Skin of body (tissue), 2 donors: ENCODE results near the gene TMEM201. TPM values are rescaled to one million over a fixed set of nuclear protein-coding genes. Genes with fewer than 3 reads are reported as not detected.
"Not testable (repeated sequence)": the region's sequence is repeated elsewhere in the genome, so short reads cannot be mapped to it uniquely, and the experiment has no call there.

ENCODE experiments used
- DNase-seq: peaks from one replicate; lab custom pipeline; 2025; lab: John Stamatoyannopoulos, UW
- total RNA-seq: library from RNA; depleted of rRNA; stranded (reverse); fragments of >200 nt; gene quantifications from one replicate; pipeline ENCODE4 v1.2.3, GENCODE V29; 2014

Gene TMEM201
- total RNA-seq, 1 donor from 2014 or later, result 4.1 TPM

DNA sequence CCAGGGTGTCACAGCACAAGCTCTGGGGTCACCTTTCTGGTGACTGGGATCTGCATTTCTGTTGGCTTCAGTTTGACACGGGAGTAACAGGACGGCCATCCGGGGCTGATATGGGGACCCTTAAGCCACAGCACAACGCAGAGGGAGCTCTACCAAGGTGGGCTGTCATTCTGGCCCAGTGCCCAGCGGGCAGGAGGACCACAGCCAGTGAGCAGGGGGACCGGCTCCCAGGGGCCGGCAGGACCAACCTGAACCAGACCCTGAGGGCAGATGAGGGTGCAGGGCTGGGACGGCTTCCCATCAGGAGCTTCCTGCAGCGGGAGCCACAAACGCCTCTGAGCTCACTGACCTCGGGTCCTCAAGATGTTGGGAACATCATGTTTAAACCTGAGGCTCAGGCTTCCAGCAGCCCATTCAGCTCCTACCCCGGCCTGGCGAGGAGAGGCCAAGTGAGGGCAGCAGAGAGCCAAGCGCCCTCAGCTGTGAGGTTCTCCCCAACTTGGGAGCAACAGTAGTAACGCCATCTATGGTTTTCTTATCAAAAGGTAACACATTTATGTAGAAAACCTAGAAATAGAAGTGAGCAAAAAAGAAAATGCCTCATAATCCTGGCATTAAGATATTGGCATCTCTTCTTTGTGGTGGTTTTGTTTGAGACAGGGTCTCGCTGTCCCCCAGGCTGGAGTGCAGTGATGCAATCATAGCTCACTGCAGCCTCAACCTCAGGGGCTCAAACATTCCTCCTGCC lies 26.8 kb downstream of the TMEM201 start:
- DNase-seq, result no peak

DNA sequence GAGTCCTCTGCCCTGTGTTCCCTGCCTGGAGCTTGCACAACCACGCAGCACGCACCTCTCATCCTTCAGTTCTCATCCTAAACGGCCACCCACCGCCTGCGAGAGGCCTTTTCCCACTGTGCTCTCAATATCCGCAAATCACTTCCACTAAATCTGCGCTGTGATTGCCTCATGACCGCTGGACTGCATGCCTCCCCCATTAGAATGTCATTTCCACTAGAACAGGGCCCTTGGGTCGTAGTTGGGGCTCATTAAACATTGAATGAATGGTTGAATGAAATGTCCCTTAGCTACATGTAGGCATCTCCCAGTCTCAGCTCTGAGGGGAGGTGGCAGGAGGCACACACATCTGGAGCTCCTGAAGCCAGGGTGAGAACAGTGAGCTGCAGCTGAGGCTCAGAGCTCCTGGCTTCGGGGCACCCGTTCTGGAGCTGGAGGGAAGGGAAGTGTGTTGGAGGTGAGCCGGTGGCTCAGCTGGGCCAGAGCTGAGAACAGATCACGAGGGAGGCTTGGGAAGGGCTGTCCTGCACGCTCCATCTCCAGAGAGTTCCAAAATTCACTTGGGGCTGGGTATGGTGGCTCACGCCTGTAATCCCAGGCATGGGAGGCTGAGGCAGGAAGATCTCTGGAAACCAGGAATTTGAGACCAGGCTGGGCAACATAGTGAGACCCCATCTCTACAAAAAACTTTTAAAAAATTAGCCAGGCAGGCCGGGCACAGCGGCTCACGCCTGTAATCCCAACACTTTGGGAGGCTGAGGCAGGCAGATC lies 30.4 kb downstream of the TMEM201 start:
- DNase-seq, result no peak

DNA sequence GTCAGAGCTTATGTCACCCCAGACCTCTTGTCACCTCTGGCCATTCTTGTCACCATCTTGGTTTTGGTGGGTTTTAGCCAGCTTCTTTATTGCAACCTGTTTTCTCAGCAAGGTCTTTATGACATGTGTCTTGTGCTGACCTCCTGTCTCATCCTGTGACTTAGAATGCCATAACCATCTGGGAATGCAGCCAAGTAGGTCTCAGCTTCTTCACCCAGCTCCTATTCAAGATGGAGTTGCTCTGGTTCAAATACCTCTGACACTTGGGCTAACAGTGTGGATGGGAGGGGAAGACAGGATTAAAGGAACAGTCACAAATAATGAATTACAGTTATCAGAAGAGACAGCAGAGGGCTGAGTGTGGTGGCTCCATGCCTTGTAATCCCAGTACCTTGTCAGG lies 32.3 kb downstream of the TMEM201 start:
- DNase-seq, result no peak

DNA sequence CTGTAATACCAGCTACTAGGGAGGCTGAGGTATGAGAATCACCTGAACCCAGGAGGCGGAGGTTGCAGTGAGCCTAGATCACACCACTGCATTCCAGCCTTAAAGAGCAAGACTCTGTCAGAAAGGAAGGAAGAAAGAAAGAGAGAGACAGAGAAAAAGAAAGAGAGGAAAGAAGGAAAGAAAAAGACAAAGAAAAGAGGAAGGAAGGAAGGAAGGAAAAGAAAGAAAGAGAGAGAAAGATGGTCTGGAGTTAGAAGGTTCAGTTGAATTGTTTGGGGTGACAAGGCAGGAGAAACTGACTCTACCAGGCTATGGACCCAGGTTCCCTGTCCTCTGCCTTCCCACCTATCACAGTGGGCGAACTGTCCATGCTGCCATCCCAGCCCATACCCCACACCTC lies 35.4 kb downstream of the TMEM201 start:
- DNase-seq, result no peak

DNA sequence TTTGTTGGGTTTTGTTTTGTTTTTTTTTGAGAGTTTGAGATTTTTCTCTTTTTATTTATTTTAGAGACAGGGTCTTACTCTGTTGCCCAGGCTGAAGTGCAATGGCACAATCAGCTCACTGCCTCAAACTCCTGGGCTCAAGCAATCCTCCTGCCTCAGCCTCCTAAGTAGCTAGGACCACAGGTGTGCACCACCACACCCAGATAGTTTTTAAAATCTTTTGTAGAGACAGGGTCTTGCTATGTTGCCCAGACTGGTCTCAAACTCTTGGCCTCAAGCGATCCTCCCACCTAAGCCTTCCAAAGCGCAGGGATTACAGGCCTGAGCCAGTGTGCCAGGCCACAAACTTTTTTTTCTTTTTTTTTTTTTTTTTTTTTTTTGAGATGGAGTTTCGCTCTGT lies 36.3 kb downstream of the TMEM201 start:
- DNase-seq, result not testable (repeated sequence)

DNA sequence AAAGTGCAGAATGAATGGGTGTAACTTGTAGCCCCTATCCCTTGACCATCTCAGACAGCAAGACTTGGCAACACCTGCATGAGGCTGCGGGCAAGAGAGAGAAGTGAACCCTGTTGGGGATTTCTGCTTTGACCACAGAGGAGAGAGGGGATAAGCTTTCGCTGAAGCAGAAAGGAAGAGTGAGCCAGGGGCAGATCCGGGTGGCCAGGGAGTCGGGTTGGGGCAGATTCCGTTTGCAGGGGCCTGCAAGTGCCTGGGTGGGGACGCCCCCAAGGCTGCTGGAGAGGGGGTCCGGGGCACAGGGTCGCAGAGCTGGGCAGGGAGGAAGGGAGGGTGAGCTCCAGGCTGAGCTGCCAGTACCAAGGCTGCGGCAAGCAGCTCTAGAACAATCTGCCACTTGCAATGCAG lies 37.5 kb downstream of the TMEM201 start:
- DNase-seq, result no peak

DNA sequence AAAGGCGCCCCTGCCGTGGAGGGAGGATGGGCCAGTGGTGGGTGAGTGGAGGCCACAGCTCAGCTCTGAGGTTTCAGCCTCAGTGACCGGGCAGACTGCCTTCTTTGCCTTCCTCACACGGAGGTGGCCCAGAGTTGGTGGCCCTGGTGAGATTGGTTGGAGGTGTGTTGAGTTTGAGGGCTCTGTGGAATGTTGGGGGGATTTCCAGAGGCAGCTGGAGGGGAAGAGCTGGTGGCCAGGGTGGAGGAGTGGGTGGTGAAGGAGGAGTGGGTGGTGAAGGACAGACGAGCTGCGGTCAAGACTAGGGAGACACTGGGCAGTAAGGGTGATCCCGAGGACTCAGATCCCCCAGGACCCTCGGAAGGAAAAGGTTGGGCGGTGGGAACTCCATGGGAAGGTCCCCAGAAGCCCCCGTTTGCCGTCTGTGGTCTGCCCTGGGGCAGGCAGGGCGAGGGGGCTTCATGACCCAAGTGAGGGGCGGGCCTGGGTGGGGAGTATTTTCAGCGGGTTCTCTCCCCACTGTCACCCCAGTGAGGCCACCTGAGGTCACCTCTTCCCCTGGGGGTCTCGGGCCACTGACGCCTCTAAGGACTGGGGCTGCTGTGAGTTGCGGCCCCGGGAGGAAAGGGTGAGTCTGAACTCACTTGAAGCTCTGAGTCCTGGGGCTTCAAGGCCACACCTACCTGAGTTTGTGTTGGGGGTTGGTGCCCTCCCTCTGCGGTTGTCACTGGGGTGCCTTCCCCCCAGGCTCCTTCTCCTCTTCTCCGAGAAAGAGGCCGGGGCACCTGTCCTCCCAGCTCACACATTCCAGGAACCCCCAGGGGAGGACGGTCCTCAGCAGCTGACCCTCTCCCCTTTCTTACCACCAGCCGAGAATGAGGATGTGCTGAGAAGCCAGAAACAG lies 40.1 kb downstream of the TMEM201 start:
- DNase-seq, result no peak

DNA sequence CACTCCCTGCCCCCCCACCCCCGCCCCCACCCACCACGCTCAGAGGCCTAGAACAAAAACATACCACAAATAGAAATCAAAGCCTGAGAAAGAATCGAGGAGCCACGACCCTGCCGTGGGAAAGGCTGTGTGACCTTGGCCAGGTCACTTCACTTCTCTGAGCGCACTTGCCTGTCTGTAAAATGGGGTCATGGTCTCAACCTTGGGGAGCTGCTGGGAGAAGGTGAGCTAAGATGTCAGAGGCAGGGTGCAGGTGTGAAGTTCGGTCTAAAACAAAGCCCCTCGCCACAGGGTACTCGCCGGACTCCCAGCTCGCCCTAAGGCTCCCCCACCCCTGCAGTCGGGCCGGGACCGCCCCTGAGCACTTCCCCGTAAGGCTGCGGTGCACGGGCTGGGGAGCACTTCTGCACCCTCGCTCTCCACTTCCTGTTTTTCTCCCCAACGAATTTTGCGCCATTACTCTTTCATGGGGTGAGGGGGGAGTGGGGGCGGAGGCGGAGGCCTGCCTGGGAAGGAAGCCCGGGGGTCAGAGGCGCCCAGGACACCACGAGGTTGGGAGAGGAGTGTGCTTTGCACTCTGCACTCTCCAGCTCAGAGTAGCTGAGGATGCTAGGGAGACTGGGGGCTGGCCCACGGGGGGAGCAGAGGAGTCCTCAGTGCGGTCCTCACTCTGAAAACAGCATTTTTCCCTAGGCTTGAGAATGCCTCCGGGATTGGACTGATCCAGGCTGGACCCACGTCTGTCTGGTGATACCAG lies 40.9 kb downstream of the TMEM201 start:
- DNase-seq, result no peak

DNA sequence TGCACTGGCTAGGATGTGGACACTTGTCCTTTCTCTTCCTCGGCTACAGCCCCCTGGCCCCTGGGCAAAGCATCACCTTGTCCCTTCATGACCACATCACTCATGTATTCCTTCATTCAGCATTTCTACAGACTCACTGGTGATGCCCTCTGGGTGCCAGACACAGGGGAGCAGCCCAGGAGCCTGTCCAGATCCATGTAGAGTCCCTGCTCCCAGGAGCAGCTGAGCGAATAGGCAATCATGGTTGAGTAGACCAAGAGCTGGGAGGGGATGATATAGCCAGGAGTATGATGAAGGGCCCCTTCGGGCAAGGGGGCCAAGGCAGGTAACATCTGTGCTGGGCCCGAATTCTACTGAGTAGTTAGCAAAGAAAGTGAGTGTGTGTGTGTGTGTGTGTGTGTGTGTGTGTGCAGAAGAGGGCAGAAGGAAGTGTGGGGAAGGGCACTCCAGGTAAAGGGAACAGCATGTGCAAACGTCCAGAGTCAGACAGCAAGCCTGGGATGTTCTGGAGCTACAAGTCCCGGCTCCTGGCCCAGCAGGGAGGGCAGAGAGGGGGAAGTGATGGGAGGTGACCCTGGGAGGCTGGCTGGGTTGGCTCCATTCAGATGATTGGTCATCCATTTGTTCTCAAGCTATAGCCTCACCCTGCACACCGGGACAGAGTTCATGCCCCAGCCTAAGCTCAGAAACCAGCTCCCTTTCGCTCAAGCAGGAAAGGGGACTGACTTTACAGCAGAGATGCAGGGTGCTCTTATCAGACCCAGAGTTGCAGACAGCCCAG lies 41.8 kb downstream of the TMEM201 start:
- DNase-seq, result no peak

DNA sequence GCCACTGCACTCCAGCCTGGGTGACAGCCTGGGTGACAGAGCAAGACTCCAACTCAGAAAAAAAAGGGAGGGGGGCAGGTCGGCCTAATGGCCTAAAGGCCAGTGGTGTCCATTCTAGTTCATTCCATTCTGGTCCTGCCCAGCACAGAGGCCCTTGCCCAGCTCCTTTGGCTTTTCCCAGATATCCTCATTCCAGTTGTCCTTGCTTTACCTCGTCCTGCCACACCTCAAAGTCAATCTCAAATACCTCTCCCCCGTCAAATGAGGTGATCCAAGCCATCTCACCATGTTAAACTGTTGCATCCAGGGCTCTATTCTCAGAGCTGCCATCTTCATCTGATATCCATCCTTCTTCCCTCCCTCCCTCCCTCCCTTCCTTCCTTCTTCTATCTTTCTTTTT lies 42.9 kb downstream of the TMEM201 start:
- no peak for DNase-seq

DNA sequence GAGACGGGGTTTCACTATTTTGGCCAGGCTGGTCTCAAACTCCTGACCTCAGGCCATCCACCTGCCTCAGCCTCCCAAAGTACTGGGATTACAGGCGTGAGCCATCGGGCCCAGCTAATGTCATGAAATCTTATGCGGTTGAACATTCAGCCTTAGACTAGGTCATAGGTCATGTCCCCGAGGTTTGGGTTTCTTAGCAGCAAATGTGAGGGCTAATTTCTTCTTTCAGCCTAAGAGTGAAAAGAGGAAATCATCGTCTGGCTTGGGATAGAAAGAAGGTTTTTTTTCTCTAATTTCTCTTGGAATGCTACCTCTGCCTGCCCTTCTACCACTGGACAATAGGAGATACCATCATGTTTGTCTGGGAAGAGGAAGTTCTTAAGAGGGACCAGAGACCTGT lies 44.8 kb downstream of the TMEM201 start:
- no peak for DNase-seq

DNA sequence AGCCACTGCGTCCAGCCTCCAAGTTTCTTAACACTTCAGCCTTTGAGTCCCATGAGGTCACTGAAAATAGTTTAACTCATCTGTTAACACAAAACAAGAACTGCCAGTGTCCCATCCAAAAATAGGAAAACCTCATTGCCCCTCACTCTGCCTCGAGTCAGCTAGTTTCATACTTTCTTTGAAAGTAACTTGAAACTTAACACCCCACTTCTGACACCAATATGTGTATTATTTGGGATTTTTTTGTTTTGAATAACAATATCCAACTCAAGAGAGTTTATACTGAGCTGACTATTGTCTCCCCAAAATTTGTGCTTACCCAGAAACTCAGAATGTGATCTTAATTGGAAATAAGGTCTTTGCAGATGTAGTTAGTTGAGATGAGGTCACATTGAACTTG lies 45.9 kb downstream of the TMEM201 start:
- no peak for DNase-seq

DNA sequence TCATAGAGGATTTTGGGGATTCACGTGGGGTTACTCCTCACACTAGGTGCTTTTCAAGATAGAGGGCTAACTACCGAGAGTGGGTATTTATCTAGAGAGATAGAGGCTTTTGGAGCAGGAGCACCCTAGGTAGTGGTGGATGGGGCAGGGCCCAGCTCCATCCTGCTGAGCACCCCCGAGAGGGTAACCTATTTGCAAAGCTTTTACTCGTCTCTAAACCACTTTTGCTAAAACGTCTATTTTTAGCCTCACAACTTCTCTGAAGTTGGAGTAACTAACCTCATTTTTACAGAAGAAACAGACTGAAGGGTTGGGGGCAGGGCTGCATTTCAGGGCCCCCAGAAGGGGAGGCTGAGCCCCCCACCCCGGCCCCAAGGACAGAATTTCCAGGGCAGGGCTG lies 50.5 kb downstream of the TMEM201 start:
- DNase-seq, result no peak

DNA sequence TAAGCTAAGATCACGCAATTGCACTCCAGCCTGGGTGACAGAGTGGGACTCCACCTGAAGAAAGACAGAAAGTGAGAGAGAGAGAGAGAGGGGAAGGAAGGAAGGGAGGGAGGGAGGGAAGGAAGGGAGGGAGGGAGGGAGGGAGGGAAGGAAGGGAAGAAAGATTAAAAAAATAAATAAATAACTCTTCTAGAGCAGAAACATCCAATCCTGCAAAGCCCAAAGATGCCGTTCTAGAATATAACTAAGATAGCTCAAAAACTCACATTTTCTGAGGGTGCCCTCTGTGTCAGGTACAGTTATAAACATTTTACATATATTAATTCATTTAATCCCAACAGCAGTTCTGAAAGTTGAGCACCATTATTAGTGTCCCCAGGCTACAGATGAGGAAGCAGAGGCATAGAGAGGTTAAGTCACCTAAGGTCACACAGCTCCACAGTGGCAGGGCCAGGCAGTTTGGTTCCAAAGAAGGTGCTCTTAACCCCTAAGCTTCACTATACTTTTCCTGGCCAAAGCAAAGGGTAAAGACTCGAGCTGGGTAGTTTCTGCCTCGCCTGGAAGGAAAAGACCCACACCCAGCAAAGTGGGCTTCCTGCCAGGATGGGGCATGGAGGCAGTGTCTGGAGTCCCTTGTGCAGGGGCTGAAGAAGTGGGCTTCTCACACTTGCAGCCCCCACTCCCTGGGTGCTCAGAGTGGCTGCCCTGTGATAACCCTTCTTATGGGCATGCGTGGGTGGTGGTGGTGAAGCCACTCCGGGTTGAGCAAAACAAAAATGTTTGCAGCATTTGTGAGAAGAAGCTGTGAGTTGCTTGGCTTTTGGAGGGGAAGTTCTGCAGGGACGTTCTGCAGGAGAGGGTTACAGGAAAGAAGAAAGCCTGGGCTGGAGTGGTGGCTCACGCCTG lies 54.9 kb downstream of the TMEM201 start:
- no peak for DNase-seq

DNA sequence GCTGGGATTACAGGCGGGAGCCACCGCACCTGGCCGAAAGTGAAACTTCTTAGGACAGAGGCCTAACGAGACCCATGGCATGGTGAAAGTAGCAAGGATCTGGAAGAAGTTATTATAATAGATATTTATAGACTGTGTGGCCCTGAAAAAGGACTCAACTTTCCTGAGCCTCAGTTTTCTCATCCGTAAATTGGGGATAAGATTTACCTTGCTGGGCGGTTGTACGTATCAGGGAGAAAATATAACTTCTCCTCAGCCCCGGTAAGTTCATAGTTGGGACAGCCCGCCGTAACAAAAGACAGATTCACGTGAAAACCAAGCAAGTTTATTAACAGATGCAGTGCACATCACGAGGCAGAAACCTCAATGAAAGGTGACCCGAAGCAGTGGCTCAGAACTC lies 57.3 kb downstream of the TMEM201 start:
- no peak for DNase-seq

DNA sequence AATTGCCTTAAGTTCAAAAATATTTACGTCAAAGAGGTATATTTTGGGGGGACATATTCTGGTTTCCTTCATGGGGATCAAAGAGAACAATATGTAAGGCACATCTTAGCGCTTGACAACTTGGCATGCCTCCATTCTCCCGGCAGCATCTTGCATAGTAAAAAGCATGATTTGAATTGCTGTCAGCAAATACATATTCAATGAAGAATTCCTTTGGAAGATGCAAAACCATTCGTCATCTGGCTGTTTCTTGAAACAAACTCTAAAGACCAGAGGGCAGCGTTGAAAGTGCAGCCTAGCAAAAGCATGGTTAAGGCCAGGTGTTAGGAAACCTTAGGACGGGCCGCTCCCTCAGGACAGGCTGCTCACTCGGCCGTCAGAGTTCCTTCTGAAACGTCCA lies 59.5 kb downstream of the TMEM201 start:
- no peak for DNase-seq

DNA sequence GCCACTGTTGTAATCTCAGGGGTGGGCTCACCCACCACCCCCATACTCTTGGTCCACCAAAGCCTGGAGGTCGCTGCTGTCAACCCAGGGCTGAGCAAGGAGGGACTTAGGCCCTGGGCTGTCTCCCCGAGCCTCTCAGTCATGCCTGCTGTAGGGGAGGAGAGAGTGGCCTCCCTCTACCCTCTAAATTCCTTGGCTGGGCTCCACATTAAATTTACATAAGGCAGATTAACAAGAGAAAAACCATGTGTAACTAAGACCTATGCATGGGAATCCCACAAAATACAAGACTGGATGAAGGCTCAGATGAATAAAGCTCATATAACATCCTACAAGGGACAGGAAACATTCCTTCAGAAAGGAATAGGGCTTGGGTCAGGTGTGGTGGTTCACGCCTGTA lies 61.1 kb downstream of the TMEM201 start:
- DNase-seq, result no peak

DNA sequence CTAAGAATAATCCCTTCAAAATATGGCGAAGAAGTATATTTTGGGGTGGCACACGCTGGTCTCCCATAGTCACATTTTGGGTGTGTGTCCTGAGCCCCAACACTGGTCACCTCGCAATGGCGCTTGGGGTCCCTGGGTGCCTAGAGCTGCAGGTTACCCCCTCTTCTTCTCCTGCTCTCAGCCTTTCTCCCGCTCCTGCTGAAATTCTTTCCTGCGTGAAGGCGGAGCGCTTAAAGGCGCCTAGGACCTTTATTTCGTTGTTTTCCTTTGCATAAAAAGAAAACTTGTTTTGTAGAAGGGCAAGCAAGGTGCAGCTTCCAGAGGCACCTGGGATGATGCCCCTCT lies 62.5 kb downstream of the TMEM201 start:
- no peak for DNase-seq

DNA sequence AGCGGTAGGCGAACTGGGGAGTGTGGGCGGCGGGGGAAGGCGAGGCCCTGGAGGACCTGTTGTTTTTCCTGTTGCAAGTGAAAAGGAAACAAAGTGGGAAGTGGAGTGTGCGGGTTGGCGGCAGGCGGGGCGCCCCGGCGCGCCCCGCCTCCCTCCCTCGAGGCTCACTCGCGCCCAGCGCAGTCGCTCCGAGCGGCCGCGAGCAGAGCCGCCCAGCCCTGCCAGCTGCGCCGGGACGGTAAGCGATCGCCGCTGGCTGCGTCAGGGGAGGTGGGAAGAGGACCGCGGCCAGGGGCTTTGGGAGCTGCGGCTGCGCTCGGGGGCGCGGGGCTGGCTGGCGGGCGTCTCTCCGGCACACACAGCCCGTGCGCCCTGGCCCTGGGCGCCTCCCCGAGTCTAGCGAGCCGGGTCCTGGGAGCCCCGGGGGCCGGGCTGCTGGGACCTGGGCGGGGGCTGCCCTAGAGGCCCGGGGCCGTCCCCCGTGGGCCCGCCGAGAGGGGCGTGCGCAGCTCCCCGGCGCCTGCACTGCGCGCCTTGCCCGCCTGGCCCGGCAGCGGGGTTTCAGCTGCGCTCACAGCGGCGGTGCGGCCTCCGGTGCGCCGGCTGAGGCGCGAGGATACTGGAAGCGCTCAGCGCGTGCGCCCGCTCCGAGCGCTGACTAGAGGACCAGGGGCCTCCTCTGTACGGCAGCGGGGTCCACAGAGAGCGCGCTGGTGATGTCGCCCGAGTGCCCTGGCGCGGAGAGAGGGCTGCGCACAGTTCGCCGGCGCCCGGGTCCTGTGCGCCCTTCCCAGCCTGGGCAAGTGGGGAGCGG lies 63.1 kb downstream of the TMEM201 start, which contains the start of gene PIK3CD:
PIK3CD (plus strand) TSS at position 167 of the 814 bp plus-strand sequence. CDS start 58,725 bp downstream, outside the sequence.
- no peak for DNase-seq
